HL-60/S4 (cell line): ENCODE data around the gene HMCN1.

ENCODE experiments used
- in situ Hi-C: fragments of 300-500 bp; cut with MboI; formaldehyde crosslinking; loops from 2 replicates; pipeline ENCODE4 v1.14.3; 2022; ENCODE audit warnings: low sequenced_read_pairs

HMCN1 gene

DNA sequence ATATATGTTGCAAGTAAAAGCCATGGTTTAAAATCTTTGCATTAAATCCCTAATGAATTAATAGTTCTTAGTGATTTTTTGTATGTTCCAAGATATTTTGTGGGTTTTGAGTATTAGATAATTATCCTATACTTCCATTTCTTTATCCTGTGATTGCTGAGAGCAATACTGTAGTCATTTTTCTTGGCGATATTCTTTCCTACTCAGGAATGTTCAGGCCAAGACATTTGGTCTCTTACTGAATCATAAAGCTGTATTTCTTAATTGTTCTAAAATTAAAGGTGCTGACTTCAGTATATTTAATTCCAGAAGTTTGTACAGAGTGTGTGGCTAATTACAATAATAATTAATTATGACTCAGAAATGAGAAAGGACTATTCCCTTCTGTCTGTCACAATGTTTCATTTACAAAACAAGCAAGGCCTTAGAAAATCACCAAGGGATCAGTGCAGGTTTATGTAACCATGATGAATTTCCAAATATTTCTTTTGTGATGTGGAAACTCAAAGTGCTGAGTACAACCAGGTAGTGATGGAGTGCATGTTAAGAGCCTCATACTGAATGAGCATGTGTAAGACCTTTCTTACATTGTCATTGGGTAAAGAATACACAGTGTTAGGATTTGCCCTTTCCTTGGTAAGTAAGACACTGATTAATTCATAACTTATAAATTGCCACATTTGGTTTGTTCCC, 161.2 kb downstream of the HMCN1 start:
- in situ Hi-C loops = no loop called here

DNA sequence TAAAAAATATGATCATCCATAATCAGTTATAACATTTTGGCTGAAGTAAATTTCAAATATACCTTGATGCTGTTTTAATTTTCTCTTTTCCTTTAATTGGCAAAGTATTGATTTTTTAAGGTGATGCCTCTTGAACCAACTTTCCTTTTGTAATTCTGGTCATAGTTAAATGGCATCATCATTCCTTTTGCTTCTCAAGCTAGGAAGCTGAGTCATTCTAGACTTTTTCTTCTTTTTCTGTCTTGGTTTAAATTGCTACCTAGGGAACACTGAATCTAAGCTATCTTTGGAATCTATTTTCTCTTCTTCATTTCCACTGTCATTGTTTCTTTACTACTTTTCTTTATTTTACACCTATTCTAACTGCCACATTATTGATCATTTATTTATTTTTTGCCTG, 162.7 kb downstream of the HMCN1 start:
- in situ Hi-C loops = no loop called here

DNA sequence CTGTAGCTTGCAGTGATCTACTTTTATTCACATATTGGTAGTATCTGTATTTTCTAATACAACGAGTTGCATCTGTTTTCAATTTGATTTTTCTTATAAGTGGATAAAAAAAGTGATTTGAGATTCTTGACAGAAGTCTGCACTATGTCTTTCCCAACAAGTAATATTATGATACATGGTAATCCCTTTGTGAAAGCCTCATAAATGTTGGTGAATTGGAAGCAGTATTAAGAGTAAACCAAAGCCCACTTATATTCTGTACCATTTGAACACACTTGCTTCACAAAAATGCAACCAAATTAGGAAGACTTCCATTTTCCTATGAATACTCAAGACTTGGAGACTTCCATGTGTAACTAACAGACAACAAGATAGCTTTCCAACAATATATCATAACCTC, 172.0 kb downstream of the HMCN1 start:
- in situ Hi-C loops = no loop called here

- in situ Hi-C loops = no loop called here
Observed at GRCh38 chr1:185907246-185907645, 173.1 kb downstream of the HMCN1 start.

DNA sequence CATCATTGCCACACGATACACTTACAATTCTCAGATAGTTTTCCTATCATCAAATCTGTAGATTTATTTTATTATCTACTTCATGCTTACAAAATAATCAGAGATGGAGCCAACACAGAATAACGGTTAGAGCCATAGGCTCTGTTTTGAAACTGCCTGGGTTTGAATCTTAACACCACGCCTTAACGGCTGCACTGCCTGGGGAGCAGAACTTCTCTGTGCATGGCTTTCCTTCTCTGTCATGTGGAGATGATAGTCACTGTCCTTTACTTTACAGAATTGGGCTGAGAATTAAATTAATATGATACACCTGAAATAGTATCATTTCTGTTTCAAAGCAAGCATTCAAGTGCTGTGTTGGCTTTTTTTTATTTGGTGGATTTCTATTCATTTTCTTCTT, 177.8 kb downstream of the HMCN1 start:
- in situ Hi-C loops = no loop called here

DNA sequence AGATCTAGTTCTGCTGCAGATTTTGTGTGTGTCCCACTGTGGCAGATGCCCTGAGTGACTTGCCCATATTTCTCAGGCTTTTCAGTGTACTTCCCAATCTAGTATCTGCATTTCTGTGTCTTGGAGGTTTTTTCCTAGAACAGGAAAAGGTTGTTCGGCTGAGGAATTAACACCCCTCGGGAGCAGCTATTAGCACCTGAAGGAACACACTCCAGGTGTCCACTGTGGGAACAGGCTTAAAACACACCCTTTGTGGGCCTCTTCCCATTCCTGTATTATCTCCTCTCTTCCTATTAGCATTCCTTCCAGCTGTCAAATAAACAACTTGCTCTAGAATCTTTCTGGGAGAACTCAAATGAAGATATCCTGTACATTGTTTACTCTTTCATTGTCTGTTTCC, 178.3 kb downstream of the HMCN1 start:
- in situ Hi-C loops = no loop called here

DNA sequence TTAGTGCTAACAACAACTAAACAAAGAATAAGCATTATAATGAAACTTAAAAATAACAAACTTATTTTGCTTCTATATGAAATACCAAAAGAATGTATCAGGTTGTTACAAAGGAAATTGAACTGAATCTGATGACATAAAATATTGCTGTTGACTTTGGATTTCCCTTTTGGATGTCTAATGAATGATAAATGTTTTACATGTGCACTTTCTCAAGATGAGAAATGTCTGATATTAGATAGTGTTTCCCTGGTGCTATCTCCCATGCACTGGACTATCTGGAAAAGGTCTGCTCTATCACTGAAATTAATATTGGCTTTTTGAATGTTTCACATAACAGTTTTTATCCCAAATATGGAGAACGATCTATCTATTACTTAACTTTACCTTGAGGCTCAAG, 179.9 kb downstream of the HMCN1 start:
- in situ Hi-C loops = no loop called here

DNA sequence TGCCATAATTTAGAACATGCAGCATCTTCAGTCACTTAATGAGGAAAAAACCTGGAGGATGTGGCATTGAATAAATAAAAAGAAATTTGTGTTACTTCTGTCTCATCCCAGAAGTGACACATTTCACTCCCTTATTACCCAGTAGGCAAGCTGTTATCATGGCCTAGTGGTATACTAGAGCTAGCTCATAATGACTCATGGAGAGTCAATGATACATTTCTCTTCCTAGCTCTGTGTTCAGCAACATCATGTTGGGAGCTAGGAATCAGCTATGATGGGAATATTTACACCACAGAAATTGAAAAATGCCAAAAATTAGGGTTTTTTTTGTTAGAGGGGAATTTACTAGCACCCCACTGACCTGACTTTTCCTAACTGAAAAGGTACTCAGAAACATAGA, 182.7 kb downstream of the HMCN1 start:
- in situ Hi-C loops = no loop called here

DNA sequence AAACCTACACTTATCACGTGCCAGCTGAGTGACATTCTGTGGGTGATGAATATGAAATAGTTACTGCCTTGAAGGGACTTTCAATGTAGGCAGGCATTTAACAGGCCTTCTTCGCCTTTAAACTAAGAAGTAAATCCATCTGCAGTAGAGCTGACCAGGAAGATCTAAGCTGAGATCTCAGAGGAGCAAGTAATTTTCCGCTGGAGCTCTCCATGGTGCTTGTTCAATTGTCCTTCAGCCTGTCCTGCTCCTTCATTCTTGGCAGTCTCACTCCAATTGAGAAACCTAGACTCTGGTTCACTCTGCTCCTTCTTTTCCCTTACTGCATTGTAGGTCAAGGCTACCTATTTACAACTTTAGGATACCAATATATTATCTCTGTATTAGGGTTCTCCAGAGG, 183.5 kb downstream of the HMCN1 start:
- in situ Hi-C loops = no loop called here

- in situ Hi-C loops = no loop called here
Observed at GRCh38 chr1:185920602-185921001, 186.4 kb downstream of the HMCN1 start.

GRCh38 chr1:185921636-185922035, 187.4 kb downstream of the HMCN1 start:
- in situ Hi-C loops = no loop called here

GRCh38 chr1:185926588-185926987, 192.4 kb downstream of the HMCN1 start:
- in situ Hi-C loops = no loop called here

DNA sequence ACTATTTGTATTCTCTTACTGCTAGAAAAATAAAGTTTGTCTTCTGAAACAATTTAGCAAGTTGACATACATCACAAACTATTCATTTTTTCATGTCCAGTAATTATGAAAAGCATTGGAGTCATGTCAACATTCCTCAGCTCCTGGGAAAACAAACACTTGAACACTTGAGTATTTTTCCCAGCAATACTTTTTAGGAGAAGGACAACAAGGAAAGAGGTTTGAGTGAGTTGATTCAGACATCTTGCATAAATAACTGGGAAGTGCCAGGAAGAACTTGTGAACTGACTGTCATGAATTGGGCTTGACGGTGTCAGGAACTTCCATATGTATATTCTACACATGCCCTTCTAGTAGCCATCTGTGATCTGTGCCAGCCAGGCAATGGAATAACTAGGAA, 195.6 kb downstream of the HMCN1 start:
- in situ Hi-C loops = no loop called here

DNA sequence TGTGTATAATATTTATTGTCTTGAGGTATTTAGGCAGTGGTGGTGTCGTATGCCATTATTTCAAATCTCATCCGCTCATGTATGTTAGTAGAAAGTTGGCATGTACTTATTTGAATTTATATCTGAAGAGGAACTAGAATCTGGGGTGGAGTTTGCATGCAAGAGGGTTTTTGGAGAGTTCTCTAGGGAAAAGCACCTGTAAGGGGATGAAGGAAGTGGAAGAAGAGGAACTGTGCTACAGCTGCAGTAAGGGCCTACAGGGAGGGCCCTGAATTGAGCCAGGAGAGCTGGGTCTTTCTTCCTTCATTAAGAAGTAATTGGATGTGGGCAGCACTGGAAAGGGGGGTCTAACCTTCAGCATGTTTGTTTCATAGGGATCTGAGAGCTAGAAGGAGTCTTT, 197.2 kb downstream of the HMCN1 start:
- in situ Hi-C loops = no loop called here

- in situ Hi-C loops = no loop called here
Observed at GRCh38 chr1:185933580-185933979, 199.4 kb downstream of the HMCN1 start.

GRCh38 chr1:185934476-185935189, 200.4 kb downstream of the HMCN1 start:
- in situ Hi-C loops = no loop called here

- in situ Hi-C loops = no loop called here
Observed at GRCh38 chr1:185935360-185935759, 201.2 kb downstream of the HMCN1 start.

- in situ Hi-C loops = no loop called here
Observed at GRCh38 chr1:185936641-185937040, 202.4 kb downstream of the HMCN1 start.

- in situ Hi-C loops = no loop called here
Observed at GRCh38 chr1:185938396-185938795, 204.2 kb downstream of the HMCN1 start.

GRCh38 chr1:185939142-185939541, 205.0 kb downstream of the HMCN1 start:
- in situ Hi-C loops = no loop called here

DNA sequence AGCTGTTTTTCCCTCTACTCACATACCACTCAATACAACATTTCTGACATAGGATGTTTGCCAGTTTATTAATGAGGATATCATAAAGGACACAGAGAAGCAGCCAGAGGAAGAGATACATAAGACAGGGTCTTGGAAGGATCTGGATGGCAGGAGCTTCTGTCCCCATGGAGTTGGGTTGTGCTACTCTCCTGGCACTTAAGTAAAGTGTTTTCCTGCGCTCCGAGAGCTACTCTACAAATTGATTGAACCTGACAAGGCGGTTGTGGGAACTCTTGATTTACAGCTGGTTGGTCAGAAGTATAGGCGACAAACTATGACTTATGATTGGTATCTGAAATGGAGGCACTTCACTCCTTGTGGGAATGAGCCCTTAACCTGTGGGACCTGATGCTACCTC, 208.8 kb downstream of the HMCN1 start:
- in situ Hi-C loops = no loop called here

- in situ Hi-C loops = no loop called here
Observed at GRCh38 chr1:185956881-185957280, 222.7 kb downstream of the HMCN1 start.
